HepG2 (cell line): ENCODE results near the gene PROC. TPM values are rescaled to one million over a fixed set of nuclear protein-coding genes. Genes with fewer than 3 reads are reported as not detected.
A peak's percentile ranks its signal among the peaks of the same experiment; 100 is the strongest.

Experiments
- AKAP8 ChIP-seq: sonication (generic); formaldehyde crosslinking; IDR thresholded peaks from 2 replicates; pipeline ENCODE4 v1.5.1; 2020; ENCODE audit warnings: mild to moderate bottlenecking, missing genetic modification reagents
- CEBPB ChIP-seq: IDR thresholded peaks from 2 replicates; pipeline ENCODE4 v1.6.1; 2011; ENCODE audit warnings: low read depth, low read length, improper control_type of control experiment, borderline replicate concordance
- DRAP1 ChIP-seq: IDR thresholded peaks from 2 replicates; pipeline ENCODE4 v1.6.1; 2016; ENCODE audit warnings: missing genetic modification reagents, missing compliant biosample characterization
- E2F5 ChIP-seq: sonication (generic); formaldehyde crosslinking; conservative IDR thresholded peaks from 2 replicates; pipeline ENCODE4 v1.4.0; 2020; ENCODE audit warnings: missing genetic modification reagents
- ELF4 ChIP-seq: sonication (generic); formaldehyde crosslinking; IDR thresholded peaks from 2 replicates; pipeline ENCODE4 v1.5.0; 2020; ENCODE audit warnings: missing genetic modification reagents, mild to moderate bottlenecking, moderate library complexity, borderline replicate concordance
- FOXO4 ChIP-seq: sonication (generic); formaldehyde crosslinking; conservative IDR thresholded peaks from 2 replicates; pipeline ENCODE4 v1.8.1; 2023; ENCODE audit warnings: missing genetic modification reagents
- GATA4 ChIP-seq: sonication (generic); IDR thresholded peaks from 2 replicates; pipeline ENCODE4 v1.6.1; 2016; ENCODE audit warnings: antibody characterized with exemption, low read depth, borderline replicate concordance
- NBN ChIP-seq: fragments of 450-650 bp; conservative IDR thresholded peaks from 2 replicates; pipeline ENCODE4 v1.6.1; 2017
- PAF1 ChIP-seq: IDR thresholded peaks from 2 replicates; pipeline ENCODE4 v1.6.1; 2016; ENCODE audit warnings: missing genetic modification reagents, missing compliant biosample characterization
- PAWR ChIP-seq: sonication (generic); formaldehyde crosslinking; IDR thresholded peaks from 2 replicates; pipeline ENCODE4 v1.4.0; 2020; ENCODE audit warnings: missing genetic modification reagents, mild to moderate bottlenecking, borderline replicate concordance
- PBX3 ChIP-seq: sonication (generic); formaldehyde crosslinking; IDR thresholded peaks from 2 replicates; pipeline ENCODE4 v1.8.1; 2023; ENCODE audit warnings: missing genetic modification reagents, inconsistent platforms, borderline replicate concordance
- PHB2 ChIP-seq: fragments of 450-650 bp; IDR thresholded peaks from 2 replicates; pipeline ENCODE4 v1.6.1; 2018; ENCODE audit not compliant: partially characterized antibody
- PPARG ChIP-seq: conservative IDR thresholded peaks from 2 replicates; pipeline ENCODE4 v1.6.1; 2016; ENCODE audit warnings: missing biosample characterization, missing genetic modification reagents
- PRDM4 ChIP-seq: sonication (generic); formaldehyde crosslinking; IDR thresholded peaks from 2 replicates; pipeline ENCODE4 v1.9.0; 2021; ENCODE audit warnings: missing genetic modification reagents, borderline replicate concordance
- RAD51 ChIP-seq: fragments of 450-650 bp; IDR thresholded peaks from 2 replicates; pipeline ENCODE4 v1.6.1; 2016; ENCODE audit warnings: borderline replicate concordance
- RBAK ChIP-seq: sonication (generic); formaldehyde crosslinking; IDR thresholded peaks from 2 replicates; pipeline ENCODE4 v1.5.1; 2020; ENCODE audit warnings: mild to moderate bottlenecking, missing genetic modification reagents
- TAF1 ChIP-seq: sonication (generic); formaldehyde crosslinking; IDR thresholded peaks from 2 replicates; pipeline ENCODE4 v1.4.0; 2020; ENCODE audit warnings: missing genetic modification reagents
- USF2 ChIP-seq, 2 experiments: sonication (generic) in 1 of 2; formaldehyde crosslinking in 1 of 2; IDR thresholded peaks; 2 replicates each; pipeline versions ENCODE4 v1.5.1 to v1.6.1; 2011 to 2020; ENCODE audit warnings: borderline replicate concordance in 1 of 2, low read depth in 1 of 2, low read length in 1 of 2, mild to moderate bottlenecking in 1 of 2, missing genetic modification reagents in 1 of 2, moderate library complexity in 1 of 2
- ZNF234 ChIP-seq: sonication (generic); formaldehyde crosslinking; conservative IDR thresholded peaks from 2 replicates; pipeline ENCODE4 v1.5.1; 2020; ENCODE audit warnings: mild to moderate bottlenecking, missing genetic modification reagents
- polyA plus RNA-seq, 8 experiments: library from polyadenylated mRNA; depleted of rRNA in 3 of 8; stranded (reverse) in 7 of 8; unstranded in 1 of 8; fragments of >200 nt; fragmentation: Illumina TruSeq in 4 of 8; extraction: Trizol in 4 of 8; gene quantifications; 2 replicates each; pipeline versions ENCODE4 v1.2.1 to v1.2.3, GENCODE V29; 2011 to 2016; ENCODE audit warnings: low read depth in 4 of 8, missing spikeins in 1 of 8, mixed read lengths in 1 of 8; ENCODE audit not compliant: insufficient read depth in 1 of 8
- total RNA-seq, 5 experiments: library from RNA; depleted of rRNA; stranded (reverse); fragments of >200 nt; fragmentation: Illumina TruSeq; extraction: Trizol; gene quantifications; 2 replicates each; pipeline ENCODE4 v1.2.3, GENCODE V29; 2016; ENCODE audit warnings: low read depth in 1 of 5

The PROC gene
- total and polyA plus RNA-seq, 2 of the 13 experiments (the other 11 are each of a cell fraction or from before 2014, with no cell fraction given): 134 to 185 TPM

GRCh38 chr2:127408004-127408806 is 10.0 kb upstream of the PROC start (continued):
- TF ChIP-seq GATA4 (no peak), E2F5 (CRISPR knock-in tag) (no peak; the same call in 1 of the 2 replicates), ELF4 (CRISPR knock-in tag) (no peak), AKAP8 (CRISPR knock-in tag) (peak; percentile 68; the same call in 1 of the 2 replicates), RBAK (CRISPR knock-in tag) (no peak), PAF1 (CRISPR knock-in tag) (no peak), RAD51 (no peak), PRDM4 (CRISPR knock-in tag) (peak; percentile 20; the same call in 1 of the 2 replicates), TAF1 (CRISPR knock-in tag) (peak; percentile 49; the same call in 1 of the 2 replicates), ZNF234 (CRISPR knock-in tag) (no peak), PHB2 (no peak), PAWR (CRISPR knock-in tag) (0 out of 2 replicates have a peak, but pooled peaks have one; percentile 60), DRAP1 (CRISPR knock-in tag) (peak; percentile 17; the same call in 1 of the 2 replicates), FOXO4 (CRISPR knock-in tag) (no peak), NBN (no peak), PPARG (CRISPR knock-in tag) (no peak), CEBPB (no peak), PBX3 (no peak), USF2 (IDR thresholded peaks at IDR 0.05; ENCODE audit: low read depth, low read length) (no peak), USF2 (CRISPR knock-in tag; IDR thresholded peaks at IDR 0.05; ENCODE audit: borderline replicate concordance) (no peak)
